ENCODE results near the gene YTHDF2.
A peak's percentile ranks its signal among the peaks of the same experiment; 100 is the strongest.
"Not testable (repeated sequence)": the region's sequence is repeated elsewhere in the genome, so short reads cannot be mapped to it uniquely, and the experiment has no call there.

Gene YTHDF2

DNA sequence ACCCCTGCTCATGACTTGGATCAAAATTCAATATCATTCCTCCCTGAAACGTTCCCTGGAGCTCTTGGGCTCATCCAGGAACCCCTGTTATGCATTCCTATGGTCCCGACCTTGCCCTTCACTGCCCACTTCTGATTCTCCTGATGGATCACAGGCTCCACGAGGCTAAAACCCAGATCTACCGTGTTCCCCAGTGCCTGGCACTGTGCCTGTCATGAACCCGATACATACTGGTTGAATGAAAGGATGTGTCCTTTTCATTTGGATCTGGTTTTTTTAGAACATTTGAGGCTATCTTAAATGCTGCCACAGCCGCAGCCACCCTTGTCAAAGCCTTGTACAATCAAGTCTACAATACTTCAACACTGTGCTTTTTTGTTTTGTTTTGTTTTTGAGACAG, 53.1 kb downstream of the YTHDF2 start:
- DNase-seq (ENCODE audit: low read depth, low spot score) = no peak
- peaks cover 10% of the 10 kb centered on the region for H3K4me1 ChIP-seq (ENCODE audit: insufficient read depth, insufficient read length)
- H3K4me3 ChIP-seq (ENCODE audit: insufficient read length, low read depth) = no peak overlapping the region
- H3K9ac ChIP-seq (ENCODE audit: insufficient read length, low read depth) = no peak overlapping the region
- TF ChIP-seq YY1 (IDR thresholded peaks at IDR 0.05; ENCODE audit: insufficient read depth, insufficient read length) = no peak
- TF ChIP-seq ZNF274 (IDR thresholded peaks at IDR 0.05; ENCODE audit: low read depth, low read length) = no peak
- no peak for TF ChIP-seq SUZ12 (IDR thresholded peaks at IDR 0.05; ENCODE audit: extremely low read depth, insufficient read depth, insufficient read length)
- no peaks in the 10 kb centered on the region for H3K36me3 ChIP-seq (ENCODE audit: insufficient read depth, insufficient read length, low read length)
- H3K9me3 ChIP-seq (ENCODE audit: insufficient read depth, low read length) = no peaks in the 10 kb centered on the region
- H3K27me3 ChIP-seq (ENCODE audit: insufficient read depth, insufficient read length) = no peaks in the 10 kb centered on the region

DNA sequence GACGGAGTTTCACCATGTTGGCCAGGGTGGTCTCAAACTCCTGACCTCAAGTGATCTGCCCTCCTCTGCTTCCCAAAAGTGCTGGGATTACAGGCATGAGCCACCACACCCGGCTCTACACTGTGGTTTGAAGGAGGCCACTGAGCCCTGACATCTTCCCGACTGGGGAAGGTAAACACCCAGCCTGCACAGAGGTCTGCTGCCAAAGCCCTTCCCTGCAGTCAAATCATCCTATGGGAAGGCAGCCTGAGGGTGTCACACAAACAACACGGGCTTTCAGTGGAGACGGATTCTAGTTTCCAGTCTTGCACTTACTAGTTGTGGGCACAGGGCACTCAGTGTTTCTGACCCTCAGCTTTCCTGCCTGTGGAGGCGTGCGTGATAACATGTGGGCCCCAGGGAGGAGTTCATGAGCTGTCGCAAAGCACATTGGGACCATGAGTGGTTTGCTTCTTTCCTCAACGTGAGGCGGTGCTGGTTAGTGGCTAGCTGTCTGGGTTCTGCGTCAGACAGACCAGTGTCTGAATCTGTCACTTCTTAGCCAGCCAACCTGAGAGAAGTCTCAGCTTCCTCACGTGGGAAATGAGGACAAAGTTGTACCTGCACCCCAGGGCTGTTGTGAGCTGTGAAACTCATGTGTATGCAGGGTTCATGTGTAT, 53.8 kb downstream of the YTHDF2 start:
- H3K9ac ChIP-seq (ENCODE audit: insufficient read length, low read depth) = no peak overlapping the region
- H3K27me3 ChIP-seq (ENCODE audit: insufficient read depth, insufficient read length) = no peaks in the 10 kb centered on the region
- DNase-seq (ENCODE audit: low read depth, low spot score) = no peak
- TF ChIP-seq SUZ12 (IDR thresholded peaks at IDR 0.05; ENCODE audit: extremely low read depth, insufficient read depth, insufficient read length) (no peak), YY1 (IDR thresholded peaks at IDR 0.05; ENCODE audit: insufficient read depth, insufficient read length) (no peak), ZNF274 (IDR thresholded peaks at IDR 0.05; ENCODE audit: low read depth, low read length) (no peak)
- no peak overlapping the region for H3K4me3 ChIP-seq (ENCODE audit: insufficient read length, low read depth)
- H3K36me3 ChIP-seq (ENCODE audit: insufficient read depth, insufficient read length, low read length) = no peaks in the 10 kb centered on the region
- no peaks in the 10 kb centered on the region for H3K9me3 ChIP-seq (ENCODE audit: insufficient read depth, low read length)
- H3K4me1 ChIP-seq (ENCODE audit: insufficient read depth, insufficient read length) = peaks cover 7% of the 10 kb centered on the region

- not testable (repeated sequence) for H3K36me3 ChIP-seq (ENCODE audit: insufficient read depth, insufficient read length, low read length); H3K4me3 ChIP-seq (ENCODE audit: insufficient read length, low read depth); H3K9ac ChIP-seq (ENCODE audit: insufficient read length, low read depth); H3K9me3 ChIP-seq (ENCODE audit: insufficient read depth, low read length); DNase-seq (ENCODE audit: low read depth, low spot score); H3K27me3 ChIP-seq (ENCODE audit: insufficient read depth, insufficient read length)
- peaks cover 15% of the 10 kb centered on the region for H3K4me1 ChIP-seq (ENCODE audit: insufficient read depth, insufficient read length)
Measured at GRCh38 chr1:28791929-28792328, 55.2 kb downstream of the YTHDF2 start.

- Histone ChIP-seq H3K27me3 (ENCODE audit: insufficient read depth, insufficient read length) (no peaks in the 10 kb centered on the region), H3K9me3 (ENCODE audit: insufficient read depth, low read length) (no peaks in the 10 kb centered on the region), H3K36me3 (ENCODE audit: insufficient read depth, insufficient read length, low read length) (no peaks in the 10 kb centered on the region), H3K4me3 (ENCODE audit: insufficient read length, low read depth) (no peak overlapping the region), H3K4me1 (ENCODE audit: insufficient read depth, insufficient read length) (peaks cover 16% of the 10 kb centered on the region), H3K9ac (ENCODE audit: insufficient read length, low read depth) (peak overlapping the region; percentile 3)
- TF ChIP-seq YY1 (IDR thresholded peaks at IDR 0.05; ENCODE audit: insufficient read depth, insufficient read length) (no peak), ZNF274 (IDR thresholded peaks at IDR 0.05; ENCODE audit: low read depth, low read length) (no peak), SUZ12 (IDR thresholded peaks at IDR 0.05; ENCODE audit: extremely low read depth, insufficient read depth, insufficient read length) (no peak)
- no peak for DNase-seq (ENCODE audit: low read depth, low spot score)
Measured at GRCh38 chr1:28792644-28793121, 55.9 kb downstream of the YTHDF2 start.

DNA sequence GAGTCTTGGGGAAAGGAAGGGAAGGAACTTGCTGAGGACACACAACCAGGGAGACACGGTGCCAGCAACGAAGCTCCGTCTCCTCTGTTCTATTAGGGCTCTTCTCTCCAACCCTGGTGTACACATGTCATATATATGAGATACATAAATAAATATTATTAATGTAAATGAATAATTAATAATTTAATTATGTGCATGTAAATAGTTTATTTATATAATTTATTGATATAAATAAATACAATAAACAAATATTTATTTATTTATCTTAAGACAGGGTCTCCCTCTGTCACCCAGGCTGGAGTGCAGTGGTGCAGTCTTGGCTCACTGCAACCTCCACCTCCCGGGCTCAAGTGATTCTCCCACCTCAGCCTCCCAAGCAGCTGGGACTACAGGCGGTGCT, 57.8 kb downstream of the YTHDF2 start:
- not testable (repeated sequence) for H3K27me3 ChIP-seq (ENCODE audit: insufficient read depth, insufficient read length); H3K9ac ChIP-seq (ENCODE audit: insufficient read length, low read depth); H3K4me3 ChIP-seq (ENCODE audit: insufficient read length, low read depth); H3K36me3 ChIP-seq (ENCODE audit: insufficient read depth, insufficient read length, low read length); H3K9me3 ChIP-seq (ENCODE audit: insufficient read depth, low read length); DNase-seq (ENCODE audit: low read depth, low spot score)
- H3K4me1 ChIP-seq (ENCODE audit: insufficient read depth, insufficient read length) = peaks cover 16% of the 10 kb centered on the region

GRCh38 chr1:28796352-28797211, 59.8 kb downstream of the YTHDF2 start:
- H3K4me3 ChIP-seq (ENCODE audit: insufficient read length, low read depth) = no peak overlapping the region
- H3K27me3 ChIP-seq (ENCODE audit: insufficient read depth, insufficient read length) = no peaks in the 10 kb centered on the region
- H3K9me3 ChIP-seq (ENCODE audit: insufficient read depth, low read length) = no peaks in the 10 kb centered on the region
- DNase-seq (ENCODE audit: low read depth, low spot score) = no peak
- H3K36me3 ChIP-seq (ENCODE audit: insufficient read depth, insufficient read length, low read length) = no peaks in the 10 kb centered on the region
- TF ChIP-seq SUZ12 (IDR thresholded peaks at IDR 0.05; ENCODE audit: extremely low read depth, insufficient read depth, insufficient read length) (no peak), ZNF274 (IDR thresholded peaks at IDR 0.05; ENCODE audit: low read depth, low read length) (no peak), YY1 (IDR thresholded peaks at IDR 0.05; ENCODE audit: insufficient read depth, insufficient read length) (no peak)
- H3K9ac ChIP-seq (ENCODE audit: insufficient read length, low read depth) = no peak overlapping the region
- peaks cover 22% of the 10 kb centered on the region for H3K4me1 ChIP-seq (ENCODE audit: insufficient read depth, insufficient read length)

GRCh38 chr1:28800324-28800723, 63.6 kb downstream of the YTHDF2 start:
- H3K4me1 ChIP-seq (ENCODE audit: insufficient read depth, insufficient read length) = peaks cover 26% of the 10 kb centered on the region
- no peak for TF ChIP-seq YY1 (IDR thresholded peaks at IDR 0.05; ENCODE audit: insufficient read depth, insufficient read length)
- TF ChIP-seq ZNF274 (IDR thresholded peaks at IDR 0.05; ENCODE audit: low read depth, low read length) = no peak
- TF ChIP-seq SUZ12 (IDR thresholded peaks at IDR 0.05; ENCODE audit: extremely low read depth, insufficient read depth, insufficient read length) = no peak
- peaks cover 5% of the 10 kb centered on the region; the same call in 1 of the 2 replicates for H3K9me3 ChIP-seq (ENCODE audit: insufficient read depth, low read length)
- no peak for DNase-seq (ENCODE audit: low read depth, low spot score)
- no peaks in the 10 kb centered on the region for H3K27me3 ChIP-seq (ENCODE audit: insufficient read depth, insufficient read length)
- H3K4me3 ChIP-seq (ENCODE audit: insufficient read length, low read depth) = no peak overlapping the region
- peak overlapping the region; percentile 23 for H3K9ac ChIP-seq (ENCODE audit: insufficient read length, low read depth)
- H3K36me3 ChIP-seq (ENCODE audit: insufficient read depth, insufficient read length, low read length) = no peaks in the 10 kb centered on the region
